K562 (cell line): ENCODE results near the gene TMEM187. TPM values are rescaled to one million over a fixed set of nuclear protein-coding genes. Genes with fewer than 3 reads are reported as not detected.

Experiments
- ATAC-seq: fragments of 200-7000 bp; cut with Tn5 transposase; 3 replicates; pipeline ENCODE4 v1.9.1; 2020; ENCODE audit warnings: moderate library complexity
- BruUV-seq: library from RNA; stranded (reverse); fragments of 400-500 nt; replicated peaks from 2 replicates; lab custom pipeline; 2021; lab: Mats Ljungman, UMichigan
- CTCF ChIA-PET: fragments of 300-600 bp; formaldehyde crosslinking; extraction: SDS; loops from one replicate; lab custom pipeline; 2021; ENCODE audit warnings: low intra/inter-chr PET ratio; lab: Yijun Ruan, JAX
- POLR2A ChIA-PET: fragments of 300-600, 350-650 bp; sonication (Branson Sonifier 250); formaldehyde crosslinking; extraction: SDS; loops from one replicate; lab custom pipeline; 2021; ENCODE audit warnings: antibody characterized with exemption, inconsistent platforms; lab: Yijun Ruan, JAX
- DNase-seq, 4 experiments: peaks; one replicate each; pipeline versions ENCODE4 v3.0.0 to v3.0.0-alpha.2; 2011 to 2018; ENCODE audit warnings: low spot score in 3 of 4, mixed read lengths in 3 of 4; ENCODE audit errors: extremely low read depth in 1 of 4
- FAIRE-seq: peaks from 2 replicates; lab custom pipeline; 2011; peaks lifted over from hg19 to GRCh38; lab: Jason Lieb, UNC
- H2AFZ ChIP-seq: 2 replicates; pipeline ENCODE4 v1.6.0; 2011; ENCODE audit warnings: low read depth, low read length, control low read depth, inconsistent platforms
- H3K27ac ChIP-seq: fragments of 200-600 bp; 3 replicates; pipeline ENCODE4 v1.8.0; 2011; ENCODE audit warnings: low read depth, mild to moderate bottlenecking, control low read depth, inconsistent platforms, low read length, moderate library complexity, mixed read lengths; ENCODE audit errors: extremely low read depth
- H3K27me3 ChIP-seq, 2 experiments: fragments of 300-600 bp in 1 of 2; 2 replicates in 1 of 2; 3 replicates in 1 of 2; pipeline versions ENCODE4 v1.6.0 to v1.8.0; 2011; ENCODE audit warnings: inconsistent platforms in 2 of 2, low read length in 2 of 2, mild to moderate bottlenecking in 1 of 2, mixed read lengths in 1 of 2, moderate library complexity in 1 of 2; ENCODE audit not compliant: control insufficient read depth in 2 of 2, insufficient read depth in 2 of 2
- H3K36me3 ChIP-seq: fragments of 300-600 bp; 3 replicates; pipeline ENCODE4 v1.8.0; 2011; ENCODE audit warnings: mild to moderate bottlenecking, low read length, inconsistent platforms; ENCODE audit not compliant: control insufficient read depth, insufficient read depth
- H3K4me1 ChIP-seq, 2 experiments: fragments of 200-600 bp in 1 of 2; replicated peaks in 1 of 2; 2 replicates in 1 of 2; 3 replicates in 1 of 2; pipeline versions ENCODE4 v1.5.1 to v1.8.0; 2011; ENCODE audit warnings: inconsistent platforms in 2 of 2, low read length in 2 of 2, mild to moderate bottlenecking in 1 of 2, mixed read lengths in 1 of 2, moderate library complexity in 1 of 2; ENCODE audit not compliant: control insufficient read depth in 2 of 2, insufficient read depth in 2 of 2
- H3K4me2 ChIP-seq: 2 replicates; pipeline ENCODE4 v1.6.1; 2011; ENCODE audit warnings: low read length, control low read depth, inconsistent platforms, mixed read lengths; ENCODE audit not compliant: insufficient read depth
- H3K4me3 ChIP-seq: fragments of 200-600 bp; sonication (generic), shearing (Covaris generic); 2 replicates; pipeline ENCODE4 v1.5.1; 2016; ENCODE audit warnings: control low read depth, inconsistent platforms
- H3K79me2 ChIP-seq: fragments of 200-600 bp; 3 replicates; pipeline ENCODE4 v1.8.0; 2011; ENCODE audit warnings: low read length, inconsistent platforms; ENCODE audit not compliant: control insufficient read depth, insufficient read depth
- H3K9ac ChIP-seq, 2 experiments: 2 replicates each; pipeline versions ENCODE4 v1.6.0 to v1.6.1; 2011; ENCODE audit warnings: low read depth in 2 of 2, low read length in 2 of 2, control low read depth in 1 of 2, inconsistent platforms in 1 of 2, mild to moderate bottlenecking in 1 of 2, mixed read lengths in 1 of 2; ENCODE audit not compliant: insufficient read depth in 1 of 2
- H3K9me1 ChIP-seq: one replicate; pipeline ENCODE4 v1.6.0; 2011; ENCODE audit warnings: inconsistent platforms, mild to moderate bottlenecking, low read length, moderate library complexity; ENCODE audit not compliant: control insufficient read depth, insufficient read depth
- H3K9me3 ChIP-seq: replicated peaks from 2 replicates; pipeline ENCODE4 v1.5.1; 2011; ENCODE audit warnings: low read depth, low read length, inconsistent platforms; ENCODE audit not compliant: control insufficient read depth, insufficient read depth
- H4K20me1 ChIP-seq: replicated peaks from 2 replicates; pipeline ENCODE4 v1.6.1; 2011; ENCODE audit warnings: low read length, inconsistent platforms, mixed read lengths; ENCODE audit not compliant: control insufficient read depth, insufficient read depth
- IRF2 ChIP-seq: sonication (generic); formaldehyde crosslinking; IDR thresholded peaks from 2 replicates; pipeline ENCODE4 v1.8.1; 2022; ENCODE audit warnings: mild to moderate bottlenecking, missing genetic modification reagents
- KDM5B ChIP-seq: fragments of 200-600 bp; sonication (generic); IDR thresholded peaks from 2 replicates; pipeline ENCODE4 v1.6.1; 2012; ENCODE audit warnings: low read depth, mild to moderate bottlenecking, moderate library complexity, low read length, control low read depth, inconsistent platforms; ENCODE audit not compliant: insufficient replicate concordance
- PCBP1 ChIP-seq: fragments of 200-400 bp; formaldehyde crosslinking; IDR thresholded peaks from 2 replicates; pipeline ENCODE4 v1.6.1; 2018; ENCODE audit warnings: mild to moderate bottlenecking, low read depth, low read length; ENCODE audit not compliant: poor library complexity, severe bottlenecking
- RBBP5 ChIP-seq: fragments of 200-600 bp; sonication (generic); IDR thresholded peaks from 2 replicates; pipeline ENCODE4 v1.6.1; 2012; ENCODE audit warnings: borderline replicate concordance, mild to moderate bottlenecking, low read length, control low read depth, inconsistent platforms; ENCODE audit not compliant: insufficient read depth, poor library complexity, severe bottlenecking
- SAP30 ChIP-seq: fragments of 200-600 bp; sonication (generic); IDR thresholded peaks from 2 replicates; pipeline ENCODE4 v1.6.1; 2012; ENCODE audit warnings: borderline replicate concordance, low read depth, mild to moderate bottlenecking, moderate library complexity, low read length, control low read depth, inconsistent platforms; ENCODE audit not compliant: insufficient read depth, poor library complexity, severe bottlenecking
- SRSF7 ChIP-seq: fragments of 200-400 bp; formaldehyde crosslinking; optimal IDR thresholded peaks from 2 replicates; pipeline ENCODE3; 2017; ENCODE audit warnings: mild to moderate bottlenecking, low read depth, low read length
- ZBTB7A ChIP-seq: IDR thresholded peaks from 2 replicates; pipeline ENCODE4 v1.6.1; 2011; ENCODE audit warnings: low read depth, mild to moderate bottlenecking, low read length, moderate library complexity, borderline replicate concordance; ENCODE audit not compliant: control insufficient read depth
- WGBS: fragments of 100-300 bp; shearing (Covaris generic); methylation state at CpG from one replicate; pipeline ENCODE4 v1.1.6; 2016; ENCODE audit warnings: low coverage, mixed read lengths; ENCODE audit not compliant: insufficient coverage; ENCODE audit errors: missing lambda C conversion rate; 5-methylcytosine and 5-hydroxymethylcytosine counted together
- in situ Hi-C: fragments of 300-500 bp; cut with MboI; formaldehyde crosslinking; loops from 4 replicates; pipeline ENCODE4 v1.15.0; 2018; ENCODE audit warnings: inconsistent platforms, mixed read lengths
- intact Hi-C: fragments of 100-400 bp; cut with micrococcal nuclease; formaldehyde crosslinking; loops from 2 replicates; pipeline ENCODE4 v1.14.2; 2022
- polyA plus RNA-seq, 8 experiments: library from polyadenylated mRNA; depleted of rRNA in 4 of 8; stranded (reverse) in 5 of 8; unstranded in 3 of 8; fragments of >200 nt; fragmentation: Nextera tagmentation in 2 of 8; fragmentation: Illumina TruSeq in 1 of 8; extraction: Ambion mirVana in 2 of 8; extraction: Trizol in 1 of 8; gene quantifications; 2 replicates each; pipeline versions ENCODE4 v1.2.1 to v1.2.3, GENCODE V29; 2011 to 2014; ENCODE audit warnings: inconsistent platforms in 1 of 8, missing spikeins in 1 of 8
- total RNA-seq, 7 experiments: library from RNA; depleted of rRNA in 6 of 7; stranded (reverse); fragments of >200 nt in 6 of 7; fragmentation: Illumina TruSeq in 2 of 7; extraction: Trizol in 2 of 7; gene quantifications; 2 replicates each; pipeline versions ENCODE4 v1.2.1 to v1.2.3, GENCODE V29; 2011 to 2021; ENCODE audit warnings: low replicate concordance in 1 of 7
- TF ChIP-seq, protein P1 (sequence below): sonication (generic); formaldehyde crosslinking; IDR thresholded peaks from 2 replicates; pipeline ENCODE4 v1.8.0; 2022; ENCODE audit warnings: missing genetic modification reagents, mild to moderate bottlenecking, moderate library complexity, borderline replicate concordance

The TMEM187 gene
- total and polyA plus RNA-seq, 9 of the 15 experiments (the other 6 are each of a cell fraction or from before 2014, with no cell fraction given), result 0.13 to 6.4 (median 1.6) TPM

GRCh38 chrX:153934148-153934761 is 38.3 kb upstream of the TMEM187 start:
- CTCF ChIA-PET, result no interaction called here
- H3K27me3 ChIP-seq, result no peaks in the 10 kb centered on the region
- no peaks in the 10 kb centered on the region for H3K9me1 ChIP-seq
- H3K4me3 ChIP-seq, result peak overlapping the region; percentile 97
- peaks cover 45% of the 10 kb centered on the region for H3K36me3 ChIP-seq
- H3K4me1 ChIP-seq, result peaks cover 18 to 39% of the 10 kb centered on the region in 2 experiments; a peak in 4 of 5 replicates
- H3K27ac ChIP-seq, result peak overlapping the region; percentile 71
- no peak overlapping the region for H2AFZ ChIP-seq
- TF ChIP-seq PCBP1, result no peak
- peak; percentile 5; the same call in 1 of the 2 replicates for TF ChIP-seq ZBTB7A
- peak; percentile 25 for TF ChIP-seq KDM5B
- TF ChIP-seq RBBP5, result peak; percentile 32
- no peak for TF ChIP-seq SRSF7
- TF ChIP-seq, protein P1, sequence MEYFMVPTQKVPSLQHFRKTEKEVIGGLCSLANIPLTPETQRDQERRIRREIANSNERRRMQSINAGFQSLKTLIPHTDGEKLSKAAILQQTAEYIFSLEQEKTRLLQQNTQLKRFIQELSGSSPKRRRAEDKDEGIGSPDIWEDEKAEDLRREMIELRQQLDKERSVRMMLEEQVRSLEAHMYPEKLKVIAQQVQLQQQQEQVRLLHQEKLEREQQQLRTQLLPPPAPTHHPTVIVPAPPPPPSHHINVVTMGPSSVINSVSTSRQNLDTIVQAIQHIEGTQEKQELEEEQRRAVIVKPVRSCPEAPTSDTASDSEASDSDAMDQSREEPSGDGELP (CRISPR knock-in tag), result peak; percentile 33; the same call in 1 of the 2 replicates
- no peak for TF ChIP-seq IRF2 (CRISPR knock-in tag)
- TF ChIP-seq SAP30, result peak; percentile 53
- TF ChIP-seq, all 486 proteins: peak for 5
- DNase-seq (no peak), ATAC-seq (peak; percentile 33), FAIRE-seq (peak; percentile 26)
- Histone ChIP-seq H4K20me1 (no peaks in the 10 kb centered on the region), H3K9me3 (no peaks in the 10 kb centered on the region), H3K9ac (peak overlapping the region; percentile 86 to 99), H3K4me2 (peak overlapping the region; percentile 97), H3K79me2 (peaks cover 32% of the 10 kb centered on the region)
- intact Hi-C loops, result no loop called here
- BruUV-seq, result no TSS peak
- POLR2A ChIA-PET, result interaction anchor here (0.6 to 2.0 kb wide), 4 partner anchors 9 to 407 kb away, joined by 3 to 12 read pairs (median 4); partner anchors contain the start of gene RENBP
- in situ Hi-C loops, result no loop called here
- WGBS, result 0% methylated on average over 3 of the region's 33 CpGs
